Hepatocyte (in vitro differentiated cells): ENCODE measurements around the gene FOCAD.

Experiments
- EZH2 ChIP-seq: fragments of 200-600 bp; sonication (generic); IDR thresholded peaks from 2 replicates; pipeline ENCODE4 v1.6.1; 2016; ENCODE audit warnings: antibody characterized with exemption, mild to moderate bottlenecking, borderline replicate concordance
- EZH2phosphoT487 ChIP-seq: fragments of 200-600 bp; sonication (generic); IDR thresholded peaks from one replicate; pipeline ENCODE4 v1.6.1; 2018; ENCODE audit warnings: antibody characterized with exemption, mild to moderate bottlenecking, low read depth, moderate library complexity; ENCODE audit not compliant: unreplicated experiment, severe bottlenecking
- TF ChIP-seq, protein P1 (sequence below): fragments of 200-600 bp; sonication (generic); IDR thresholded peaks from 2 replicates; pipeline ENCODE4 v1.5.1; 2016; ENCODE audit warnings: antibody characterized with exemption, mild to moderate bottlenecking; ENCODE audit not compliant: poor library complexity

DNA sequence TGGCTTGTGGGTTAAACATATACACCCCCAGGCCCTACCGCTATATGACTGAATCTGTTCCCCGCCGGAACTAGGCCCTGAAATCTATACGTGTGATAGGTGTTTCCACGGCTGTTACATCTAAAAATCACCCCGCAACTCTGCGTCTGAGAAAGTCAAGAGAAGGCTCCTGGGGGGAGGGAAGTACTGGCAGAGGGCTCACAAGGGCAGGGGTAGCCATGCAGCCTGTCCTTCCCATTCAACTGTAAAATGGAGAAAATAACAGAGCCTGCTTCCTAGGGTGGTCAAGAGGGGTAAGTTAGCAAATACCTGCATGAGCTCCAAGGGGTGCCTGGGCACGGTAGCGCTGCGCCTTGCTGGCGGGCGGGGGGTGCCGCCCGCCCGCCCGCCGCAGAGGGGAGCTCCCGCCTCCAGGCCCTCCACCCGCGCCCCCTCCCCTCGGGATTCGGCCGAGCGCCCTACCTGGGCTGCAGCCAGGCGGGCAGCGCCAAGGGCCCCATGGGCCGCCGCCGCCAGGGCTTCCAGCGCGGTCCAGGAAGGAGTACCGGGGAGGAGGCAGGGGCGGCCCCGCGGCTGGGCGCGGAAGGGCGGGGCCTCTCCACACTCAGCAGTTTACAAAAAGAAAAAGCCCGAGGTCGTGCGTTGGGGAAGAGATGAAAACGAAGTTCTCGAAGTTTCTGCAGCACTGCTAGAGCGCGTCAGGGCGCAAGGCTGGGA, 347.2 kb downstream of the FOCAD start, which contains the start of gene HACD4:
- TF ChIP-seq, protein P1, sequence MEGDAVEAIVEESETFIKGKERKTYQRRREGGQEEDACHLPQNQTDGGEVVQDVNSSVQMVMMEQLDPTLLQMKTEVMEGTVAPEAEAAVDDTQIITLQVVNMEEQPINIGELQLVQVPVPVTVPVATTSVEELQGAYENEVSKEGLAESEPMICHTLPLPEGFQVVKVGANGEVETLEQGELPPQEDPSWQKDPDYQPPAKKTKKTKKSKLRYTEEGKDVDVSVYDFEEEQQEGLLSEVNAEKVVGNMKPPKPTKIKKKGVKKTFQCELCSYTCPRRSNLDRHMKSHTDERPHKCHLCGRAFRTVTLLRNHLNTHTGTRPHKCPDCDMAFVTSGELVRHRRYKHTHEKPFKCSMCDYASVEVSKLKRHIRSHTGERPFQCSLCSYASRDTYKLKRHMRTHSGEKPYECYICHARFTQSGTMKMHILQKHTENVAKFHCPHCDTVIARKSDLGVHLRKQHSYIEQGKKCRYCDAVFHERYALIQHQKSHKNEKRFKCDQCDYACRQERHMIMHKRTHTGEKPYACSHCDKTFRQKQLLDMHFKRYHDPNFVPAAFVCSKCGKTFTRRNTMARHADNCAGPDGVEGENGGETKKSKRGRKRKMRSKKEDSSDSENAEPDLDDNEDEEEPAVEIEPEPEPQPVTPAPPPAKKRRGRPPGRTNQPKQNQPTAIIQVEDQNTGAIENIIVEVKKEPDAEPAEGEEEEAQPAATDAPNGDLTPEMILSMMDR, result no peak
- TF ChIP-seq EZH2 (no peak), EZH2phosphoT487 (no peak)
